Spleen (tissue), 11 donors: ENCODE data around the gene SNURF. TPM values are rescaled to one million over a fixed set of nuclear protein-coding genes. Genes with fewer than 3 reads are reported as not detected.

ENCODE experiments used
- DNase-seq: peaks from one replicate; pipeline ENCODE4 v3.0.0-alpha.2; 2020
- H3K27ac ChIP-seq, 8 donors: fragments of 200-600 bp; sonication (generic) in 7 of 8; 1 replicate in 4 of 8; 2 replicates in 4 of 8; pipeline versions ENCODE4 v1.5.0 to v1.8.0; 2016 to 2021; ENCODE audit warnings: inconsistent platforms in 4 of 8, mild to moderate bottlenecking in 4 of 8, moderate library complexity in 1 of 8
- H3K27me3 ChIP-seq, 7 donors: fragments of 200-600 bp; sonication (generic) in 6 of 7; replicated peaks in 1 of 7; 1 replicate in 4 of 7; 2 replicates in 3 of 7; pipeline versions ENCODE4 v1.5.0 to v1.8.0; 2016 to 2021; ENCODE audit warnings: inconsistent platforms in 3 of 7, mild to moderate bottlenecking in 1 of 7
- H3K36me3 ChIP-seq, 6 donors: fragments of 200-600 bp; sonication (generic) in 5 of 6; 1 replicate in 4 of 6; 2 replicates in 2 of 6; pipeline versions ENCODE4 v1.5.0 to v1.8.0; 2016 to 2021; ENCODE audit warnings: inconsistent platforms in 2 of 6
- H3K4me1 ChIP-seq, 6 donors: fragments of 200-600 bp; sonication (generic) in 5 of 6; 1 replicate in 3 of 6; 2 replicates in 3 of 6; pipeline versions ENCODE4 v1.5.0 to v1.8.0; 2016 to 2021; ENCODE audit warnings: inconsistent platforms in 3 of 6
- H3K4me3 ChIP-seq, 8 donors: fragments of 200-600 bp; sonication (generic) in 7 of 8; 1 replicate in 4 of 8; 2 replicates in 4 of 8; pipeline versions ENCODE4 v1.5.0 to v1.8.0; 2016 to 2021; ENCODE audit warnings: inconsistent platforms in 4 of 8, mild to moderate bottlenecking in 4 of 8, moderate library complexity in 2 of 8
- H3K9me3 ChIP-seq, 8 donors: fragments of 200-600 bp; sonication (generic) in 7 of 8; 1 replicate in 4 of 8; 2 replicates in 4 of 8; pipeline versions ENCODE4 v1.5.0 to v1.8.0; 2016 to 2021; ENCODE audit warnings: inconsistent platforms in 4 of 8
- CTCF ChIP-seq, 11 experiments: fragments of 200-600 bp in 7 of 11; fragments of 450-650 bp in 4 of 11; sonication (generic) in 4 of 11; IDR thresholded peaks in 8 of 11; conservative IDR thresholded peaks in 3 of 11; 1 replicate in 7 of 11; 2 replicates in 4 of 11; pipeline versions ENCODE4 v1.4.0 to v1.8.0; 2016 to 2021; ENCODE audit warnings: antibody characterized with exemption in 11 of 11, inconsistent platforms in 4 of 11, mild to moderate bottlenecking in 1 of 11
- POLR2A ChIP-seq, 3 donors: fragments of 450-650 bp; IDR thresholded peaks; one replicate each; pipeline ENCODE4 v1.5.1; 2017; ENCODE audit warnings: antibody characterized with exemption in 3 of 3, mild to moderate bottlenecking in 1 of 3
- POLR2AphosphoS5 ChIP-seq, 3 donors: sonication (generic); formaldehyde crosslinking; IDR thresholded peaks; one replicate each; pipeline ENCODE4 v1.5.1; 2017; ENCODE audit warnings: antibody characterized with exemption in 3 of 3
- WGBS, 5 donors: extraction: QIAGEN DNeasy Blood & Tissue Kit in 3 of 5; methylation state at CpG; one replicate each; pipeline versions ENCODE4 v1.1.5 to v1.1.7; 2013 to 2018; 5-methylcytosine and 5-hydroxymethylcytosine counted together
- intact Hi-C: fragments of 100-400 bp; cut with DNase I; formaldehyde crosslinking; loops from one replicate; pipeline ENCODE4 v1.15.0; 2023; ENCODE audit warnings: low total_unique reads
- polyA plus RNA-seq, 3 donors: library from polyadenylated mRNA; stranded (reverse); fragments of 200-250 nt; gene quantifications; one replicate each; pipeline ENCODE4 v1.2.1, GENCODE V29; 2013
- total RNA-seq, 7 donors: library from RNA; depleted of rRNA in 3 of 7; stranded (reverse); fragments of >200 nt in 3 of 7; fragmentation: NEBNext Ultra II Directional in 4 of 7; extraction: Animal tissue kit (Norgen Biotek cat#: 25700) in 4 of 7; gene quantifications; one replicate each; pipeline versions ENCODE4 v1.1.0 to v1.2.1, GENCODE V29; 2016 to 2021
- donor health status: healthy with polysubstance abuse.
- donor health status: DM: no; HTN: no; CAD: no; lungs with moderate emphysema.
- donor health status: DM: no; HTN: no; CAD: no.
- donor health status: Bipolar disorder and iron deficiency.
- donor health status: healthy.
- donor health status: DM: no; HTN: no; CAD: no.
- donor health status: DM: yes; HTN: yes; CAD: no.

Gene SNURF
- total and polyA plus RNA-seq, 10 donors, result 2.2 to 15.9 (median 9.5) TPM

DNA sequence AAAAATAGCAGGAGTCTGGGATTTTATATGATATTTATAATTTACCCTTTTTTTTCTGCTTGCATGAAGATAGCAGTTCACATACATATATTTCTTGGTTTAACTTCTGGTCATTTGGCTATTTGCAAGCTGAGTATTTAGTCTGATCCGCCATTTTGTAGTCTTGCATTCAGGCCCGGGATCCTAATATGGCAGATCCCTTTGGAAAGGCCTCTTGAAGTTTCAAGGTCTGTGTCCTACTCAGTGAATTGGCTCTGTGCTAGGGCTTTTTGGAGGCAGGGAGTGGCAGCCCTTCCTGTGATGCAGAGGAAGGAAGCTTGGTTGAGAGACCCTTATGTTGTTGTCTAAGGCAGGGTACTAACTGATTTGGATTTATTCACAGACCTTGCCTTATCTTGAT is 2.9 kb downstream of the SNURF start:
- H3K9me3 ChIP-seq, result peaks cover 0 to 79% (median 47%) of the 10 kb centered on the region in 8 donors
- H3K4me3 ChIP-seq, result no peak overlapping the region
- no peak overlapping the region for H3K27ac ChIP-seq
- peaks cover 0 to 7% (median 0%) of the 10 kb centered on the region in 7 donors for H3K27me3 ChIP-seq
- intact Hi-C loops, result no loop called here
- peaks cover 4 to 32% (median 12%) of the 10 kb centered on the region in 6 donors for H3K4me1 ChIP-seq
- 76 to 85% (median 78%) methylated on average over 2 of the region's 2 CpGs for WGBS, 5 donors
- no peak for TF ChIP-seq POLR2AphosphoS5 (IDR thresholded peaks at IDR 0.05)
- no peak for TF ChIP-seq CTCF (IDR thresholded peaks at IDR 0.05 in 8 of 11, conservative IDR thresholded peaks at IDR 0.05 in 3 of 11)
- no peak for TF ChIP-seq POLR2A (IDR thresholded peaks at IDR 0.05)
- peaks cover 0 to 33% (median 8%) of the 10 kb centered on the region in 6 donors for H3K36me3 ChIP-seq
- no peak for DNase-seq

DNA sequence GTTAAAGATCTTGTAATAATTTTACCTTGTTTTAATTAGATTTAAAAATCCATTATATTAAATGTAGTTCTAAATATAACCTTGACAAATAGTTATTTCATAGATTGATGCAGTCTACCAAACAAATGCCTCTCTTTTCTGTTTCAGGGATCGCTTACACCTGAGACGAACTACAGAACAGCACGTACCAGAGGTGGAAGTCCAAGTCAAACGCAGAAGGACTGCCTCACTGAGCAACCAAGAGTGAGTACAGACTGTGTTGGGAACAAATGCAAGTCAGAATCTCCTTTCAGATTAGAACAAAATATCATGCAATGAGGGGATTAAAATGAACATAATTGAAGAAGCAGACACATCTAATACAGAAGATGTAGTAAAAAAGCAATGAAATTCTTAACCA is 7.2 kb downstream of the SNURF start:
- 88 to 97% (median 90%) methylated on average over 4 of the region's 4 CpGs for WGBS, 5 donors
- Histone ChIP-seq H3K4me1 (peaks cover 4 to 23% (median 8%) of the 10 kb centered on the region in 6 donors), H3K27ac (no peak overlapping the region), H3K4me3 (no peak overlapping the region), H3K9me3 (peaks cover 0 to 99% (median 89%) of the 10 kb centered on the region in 8 donors), H3K27me3 (no peaks in the 10 kb centered on the region), H3K36me3 (peaks cover 5 to 76% (median 50%) of the 10 kb centered on the region in 6 donors)
- no peak for DNase-seq
- TF ChIP-seq POLR2A (IDR thresholded peaks at IDR 0.05) (no peak), POLR2AphosphoS5 (IDR thresholded peaks at IDR 0.05) (no peak), CTCF (IDR thresholded peaks at IDR 0.05 in 8 of 11, conservative IDR thresholded peaks at IDR 0.05 in 3 of 11) (no peak)
- intact Hi-C loops, result no loop called here

DNA sequence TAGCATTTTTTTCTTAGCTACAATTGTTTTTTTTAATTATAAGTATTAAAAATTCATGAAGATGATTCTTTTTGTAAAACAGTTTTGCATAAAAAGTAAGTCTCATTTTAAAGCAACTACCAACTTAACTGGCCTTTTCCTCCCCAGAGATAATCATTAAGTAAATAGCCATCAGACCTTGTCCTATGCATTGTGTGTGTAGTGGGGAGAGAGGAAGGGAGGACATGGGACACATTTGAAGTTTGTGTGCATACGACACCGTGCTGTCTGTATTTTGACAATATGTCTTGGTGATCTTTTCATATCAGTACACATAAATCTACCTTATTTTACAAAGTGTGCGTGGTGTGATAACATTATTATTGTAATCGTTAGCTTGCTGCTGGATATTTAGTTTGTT is 8.1 kb downstream of the SNURF start:
- H3K36me3 ChIP-seq, result peaks cover 5 to 85% (median 59%) of the 10 kb centered on the region in 6 donors
- intact Hi-C loops, result no loop called here
- DNase-seq, result no peak
- TF ChIP-seq POLR2A (IDR thresholded peaks at IDR 0.05) (no peak), POLR2AphosphoS5 (IDR thresholded peaks at IDR 0.05) (no peak), CTCF (IDR thresholded peaks at IDR 0.05 in 8 of 11, conservative IDR thresholded peaks at IDR 0.05 in 3 of 11) (no peak)
- no peaks in the 10 kb centered on the region for H3K27me3 ChIP-seq
- H3K27ac ChIP-seq, result no peak overlapping the region
- H3K4me1 ChIP-seq, result peaks cover 0 to 14% (median 1%) of the 10 kb centered on the region in 6 donors
- 90 to 98% (median 96%) methylated on average over 4 of the region's 4 CpGs for WGBS, 5 donors
- H3K9me3 ChIP-seq, result peaks cover 0 to 100% (median 96%) of the 10 kb centered on the region in 8 donors
- no peak overlapping the region for H3K4me3 ChIP-seq

GRCh38 chr15:24966364-24967103 is 11.7 kb downstream of the SNURF start:
- H3K9me3 ChIP-seq, result peaks cover 0 to 100% (median 99%) of the 10 kb centered on the region in 8 donors
- WGBS, 5 donors, result 64 to 76% (median 73%) methylated on average over 4 of the region's 4 CpGs
- peaks cover 5 to 100% (median 94%) of the 10 kb centered on the region in 6 donors for H3K36me3 ChIP-seq

More at GRCh38 chr15:24966364-24967103, 11.7 kb downstream of the SNURF start:
- TF ChIP-seq POLR2AphosphoS5 (IDR thresholded peaks at IDR 0.05) (no peak), CTCF (IDR thresholded peaks at IDR 0.05 in 8 of 11, conservative IDR thresholded peaks at IDR 0.05 in 3 of 11) (no peak), POLR2A (IDR thresholded peaks at IDR 0.05) (no peak)
- Histone ChIP-seq H3K4me3 (no peak overlapping the region), H3K27me3 (no peaks in the 10 kb centered on the region), H3K4me1 (no peaks in the 10 kb centered on the region), H3K27ac (no peak overlapping the region)
- intact Hi-C loops, result no loop called here
- no peak for DNase-seq
